OCI-LY1 (cell line): ENCODE data around the gene UNC13D.

Source experiments
- EZH2 ChIP-seq: fragments of 200-600 bp; sonication (generic), shearing (Covaris generic); IDR thresholded peaks from 2 replicates; pipeline ENCODE4 v1.8.0; 2017; ENCODE audit warnings: borderline replicate concordance, mixed run types, mild to moderate bottlenecking, antibody characterized with exemption, low read length, moderate library complexity, mixed read lengths
- TF ChIP-seq, protein P1 (sequence below): fragments of 200-600 bp; sonication (generic), shearing (Covaris generic); IDR thresholded peaks from 2 replicates; pipeline ENCODE4 v1.5.1; 2017; ENCODE audit warnings: mild to moderate bottlenecking, antibody characterized with exemption, low read length, moderate library complexity, mixed read lengths

DNA sequence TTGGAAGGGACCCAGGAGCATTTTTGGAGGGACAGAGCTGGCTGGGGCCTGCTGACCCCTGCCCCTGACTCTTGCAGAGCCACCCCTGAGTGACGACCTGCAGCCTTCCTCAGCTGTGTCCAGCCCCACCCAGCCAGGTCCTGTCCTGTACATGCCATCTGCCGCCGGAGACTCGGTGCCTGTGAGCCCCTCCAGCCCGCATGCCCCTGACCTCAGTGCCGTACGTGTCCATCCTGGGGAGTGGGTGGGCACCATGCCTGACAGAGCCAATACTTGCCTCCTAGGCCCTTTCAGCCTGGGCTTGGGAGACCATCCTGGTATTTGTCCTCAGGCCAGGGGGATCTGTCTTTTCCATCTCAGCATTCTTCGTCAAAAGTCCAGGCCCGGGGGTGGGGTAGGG lies 27.5 kb downstream of the UNC13D start:
- TF ChIP-seq, protein P1, sequence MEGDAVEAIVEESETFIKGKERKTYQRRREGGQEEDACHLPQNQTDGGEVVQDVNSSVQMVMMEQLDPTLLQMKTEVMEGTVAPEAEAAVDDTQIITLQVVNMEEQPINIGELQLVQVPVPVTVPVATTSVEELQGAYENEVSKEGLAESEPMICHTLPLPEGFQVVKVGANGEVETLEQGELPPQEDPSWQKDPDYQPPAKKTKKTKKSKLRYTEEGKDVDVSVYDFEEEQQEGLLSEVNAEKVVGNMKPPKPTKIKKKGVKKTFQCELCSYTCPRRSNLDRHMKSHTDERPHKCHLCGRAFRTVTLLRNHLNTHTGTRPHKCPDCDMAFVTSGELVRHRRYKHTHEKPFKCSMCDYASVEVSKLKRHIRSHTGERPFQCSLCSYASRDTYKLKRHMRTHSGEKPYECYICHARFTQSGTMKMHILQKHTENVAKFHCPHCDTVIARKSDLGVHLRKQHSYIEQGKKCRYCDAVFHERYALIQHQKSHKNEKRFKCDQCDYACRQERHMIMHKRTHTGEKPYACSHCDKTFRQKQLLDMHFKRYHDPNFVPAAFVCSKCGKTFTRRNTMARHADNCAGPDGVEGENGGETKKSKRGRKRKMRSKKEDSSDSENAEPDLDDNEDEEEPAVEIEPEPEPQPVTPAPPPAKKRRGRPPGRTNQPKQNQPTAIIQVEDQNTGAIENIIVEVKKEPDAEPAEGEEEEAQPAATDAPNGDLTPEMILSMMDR, result no peak
- no peak for TF ChIP-seq EZH2
